Body of pancreas (tissue), 4 donors: ENCODE data around the gene YKT6. TPM values are rescaled to one million over a fixed set of nuclear protein-coding genes. Genes with fewer than 3 reads are reported as not detected.

Experiments used
- ATAC-seq: fragments of 150-250 bp; one replicate; pipeline ENCODE4 v1.9.1; 2016
- DNase-seq, 4 donors: peaks; one replicate each; pipeline ENCODE4 v3.0.0-alpha.2; 2019
- H3K27ac ChIP-seq, 4 donors: fragments of 200-600 bp; sonication (generic); 1 replicate in 3 of 4; 2 replicates in 1 of 4; pipeline versions ENCODE4 v1.5.1 to v1.6.1; 2016 to 2019; ENCODE audit warnings: mild to moderate bottlenecking in 1 of 4, mixed read lengths in 1 of 4, moderate library complexity in 1 of 4
- H3K27me3 ChIP-seq, 2 donors: fragments of 200-600 bp; sonication (generic); one replicate each; pipeline ENCODE4 v1.6.0; 2016; ENCODE audit warnings: mild to moderate bottlenecking in 1 of 2
- H3K36me3 ChIP-seq, 2 donors: fragments of 200-600 bp; sonication (generic); replicated peaks in 1 of 2; 2 replicates each; pipeline ENCODE4 v1.5.1; 2016; ENCODE audit warnings: low read depth in 2 of 2; ENCODE audit not compliant: insufficient read depth in 1 of 2
- H3K4me1 ChIP-seq: fragments of 200-600 bp; sonication (generic); one replicate; pipeline ENCODE4 v1.6.0; 2016
- H3K4me3 ChIP-seq, 2 donors: fragments of 200-600 bp; sonication (generic); 1 replicate in 1 of 2; 2 replicates in 1 of 2; pipeline ENCODE4 v1.5.1; 2016 to 2019
- H3K9me3 ChIP-seq, 3 donors: fragments of 200-600 bp; sonication (generic); 1 replicate in 2 of 3; 2 replicates in 1 of 3; pipeline ENCODE4 v1.5.1; 2016
- POLR2A ChIP-seq, 3 donors: fragments of 450-650 bp; IDR thresholded peaks; one replicate each; pipeline ENCODE4 v1.6.1; 2016; ENCODE audit warnings: antibody characterized with exemption in 3 of 3, mild to moderate bottlenecking in 2 of 3
- WGBS, 2 donors: methylation state at CpG; one replicate each; pipeline ENCODE4 v1.1.5; 2017; 5-methylcytosine and 5-hydroxymethylcytosine counted together
- intact Hi-C: fragments of 100-400 bp; cut with DNase I; formaldehyde crosslinking; loops from one replicate; pipeline ENCODE4 v1.15.1; 2023
- total RNA-seq, 2 donors: library from RNA; depleted of rRNA; stranded (reverse); fragments of >200 nt; gene quantifications; one replicate each; pipeline ENCODE4 v1.1.0, GENCODE V29; 2016
- TF ChIP-seq, protein P1 (sequence below), 7 experiments: fragments of 450-650 bp in 4 of 7; fragments of 200-600 bp in 3 of 7; sonication (generic) in 3 of 7; IDR thresholded peaks; one replicate each; pipeline ENCODE4 v1.5.1; 2016 to 2019; ENCODE audit warnings: antibody characterized with exemption in 7 of 7

YKT6 gene
- total RNA-seq, 2 donors from 2014 or later = 37.6 to 55.4 TPM

DNA sequence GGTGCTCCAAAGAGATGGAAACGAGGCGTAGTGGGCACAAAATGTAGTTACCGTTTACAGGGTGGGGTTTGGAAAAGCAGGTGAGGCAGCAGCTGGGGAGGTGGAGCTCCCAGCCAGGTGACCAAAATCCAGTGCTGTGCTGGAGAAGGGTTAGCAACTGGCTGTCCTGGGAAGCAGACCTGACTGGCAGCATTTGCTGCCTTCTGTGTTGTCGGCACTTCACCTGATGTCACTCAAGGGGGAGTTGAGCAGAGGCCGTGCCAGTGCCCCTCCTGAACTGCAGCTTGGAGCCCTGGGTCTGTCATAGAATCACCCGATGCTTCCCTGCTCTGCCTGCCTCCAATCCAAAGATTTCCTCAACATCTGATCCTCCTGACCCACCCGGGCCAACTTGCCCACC lies 24.3 kb upstream of the YKT6 start:
- Histone ChIP-seq H3K36me3 (no peaks in the 10 kb centered on the region), H3K27ac (no peak overlapping the region), H3K9me3 (no peaks in the 10 kb centered on the region), H3K4me3 (no peak overlapping the region), H3K27me3 (no peaks in the 10 kb centered on the region), H3K4me1 (no peaks in the 10 kb centered on the region)
- ATAC-seq = no peak
- intact Hi-C loops = no loop called here
- TF ChIP-seq, protein P1, sequence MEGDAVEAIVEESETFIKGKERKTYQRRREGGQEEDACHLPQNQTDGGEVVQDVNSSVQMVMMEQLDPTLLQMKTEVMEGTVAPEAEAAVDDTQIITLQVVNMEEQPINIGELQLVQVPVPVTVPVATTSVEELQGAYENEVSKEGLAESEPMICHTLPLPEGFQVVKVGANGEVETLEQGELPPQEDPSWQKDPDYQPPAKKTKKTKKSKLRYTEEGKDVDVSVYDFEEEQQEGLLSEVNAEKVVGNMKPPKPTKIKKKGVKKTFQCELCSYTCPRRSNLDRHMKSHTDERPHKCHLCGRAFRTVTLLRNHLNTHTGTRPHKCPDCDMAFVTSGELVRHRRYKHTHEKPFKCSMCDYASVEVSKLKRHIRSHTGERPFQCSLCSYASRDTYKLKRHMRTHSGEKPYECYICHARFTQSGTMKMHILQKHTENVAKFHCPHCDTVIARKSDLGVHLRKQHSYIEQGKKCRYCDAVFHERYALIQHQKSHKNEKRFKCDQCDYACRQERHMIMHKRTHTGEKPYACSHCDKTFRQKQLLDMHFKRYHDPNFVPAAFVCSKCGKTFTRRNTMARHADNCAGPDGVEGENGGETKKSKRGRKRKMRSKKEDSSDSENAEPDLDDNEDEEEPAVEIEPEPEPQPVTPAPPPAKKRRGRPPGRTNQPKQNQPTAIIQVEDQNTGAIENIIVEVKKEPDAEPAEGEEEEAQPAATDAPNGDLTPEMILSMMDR (IDR thresholded peaks at IDR 0.05) = no peak
- TF ChIP-seq POLR2A (IDR thresholded peaks at IDR 0.05) = no peak
- no peak for DNase-seq
- 56 to 66% methylated on average over 7 of the region's 7 CpGs for WGBS, 2 donors

DNA sequence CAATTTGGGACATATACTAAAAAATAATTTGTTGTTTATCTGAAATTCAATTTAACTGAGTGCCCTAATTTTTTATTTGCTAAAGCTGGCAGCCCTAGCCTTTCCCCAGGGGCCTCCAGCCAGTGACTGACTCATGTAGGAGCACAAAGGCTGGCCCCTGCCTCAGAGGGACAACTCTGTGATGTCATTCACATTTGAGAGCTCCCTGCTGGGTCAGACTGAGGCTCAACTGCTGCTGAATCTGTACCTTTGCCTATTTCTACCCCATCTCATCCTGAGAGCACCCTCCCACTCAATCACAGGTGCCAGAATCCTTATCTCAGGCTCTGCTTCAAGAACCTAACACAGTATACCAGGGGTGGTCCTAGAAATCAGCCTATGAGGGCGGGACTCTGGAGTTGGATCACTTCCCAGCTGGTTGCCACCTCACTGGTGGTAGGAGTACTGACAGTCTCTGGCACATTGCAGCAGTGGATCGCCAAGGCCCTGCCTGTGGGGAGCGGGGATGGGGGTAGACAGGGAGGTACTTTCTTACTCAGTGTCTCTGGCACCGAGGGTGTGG lies 23.1 kb upstream of the YKT6 start:
- ATAC-seq (no peak), DNase-seq (no peak)
- 58 to 71% methylated on average over 4 of the region's 4 CpGs for WGBS, 2 donors
- Histone ChIP-seq H3K27ac (no peak overlapping the region), H3K4me1 (no peaks in the 10 kb centered on the region), H3K4me3 (no peak overlapping the region), H3K27me3 (no peaks in the 10 kb centered on the region), H3K9me3 (no peaks in the 10 kb centered on the region), H3K36me3 (no peaks in the 10 kb centered on the region)
- intact Hi-C loops = no loop called here
- no peak for TF ChIP-seq POLR2A (IDR thresholded peaks at IDR 0.05)
- TF ChIP-seq, protein P1 (IDR thresholded peaks at IDR 0.05) = no peak

DNA sequence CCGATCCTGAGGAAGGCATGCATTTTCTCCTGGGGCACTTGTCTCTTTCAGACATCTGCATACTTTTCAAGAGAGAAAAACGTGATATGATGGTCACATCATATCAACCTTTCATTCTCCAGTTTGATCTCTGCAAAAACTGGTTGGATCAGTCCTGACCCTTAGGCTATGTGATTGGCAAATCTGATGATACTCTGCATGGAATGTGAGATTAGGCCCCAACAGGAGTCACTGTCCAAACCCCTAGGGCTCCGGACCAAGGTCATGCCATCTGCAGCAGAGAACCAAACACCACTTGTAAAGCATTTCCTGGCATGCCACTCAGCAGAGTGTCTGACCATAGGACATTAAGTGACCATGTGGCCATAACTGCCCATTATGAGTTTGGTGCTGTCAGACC lies 20.1 kb upstream of the YKT6 start:
- WGBS, 2 donors = 43 to 48% methylated on average over 3 of the region's 3 CpGs
- intact Hi-C loops = no loop called here

DNA sequence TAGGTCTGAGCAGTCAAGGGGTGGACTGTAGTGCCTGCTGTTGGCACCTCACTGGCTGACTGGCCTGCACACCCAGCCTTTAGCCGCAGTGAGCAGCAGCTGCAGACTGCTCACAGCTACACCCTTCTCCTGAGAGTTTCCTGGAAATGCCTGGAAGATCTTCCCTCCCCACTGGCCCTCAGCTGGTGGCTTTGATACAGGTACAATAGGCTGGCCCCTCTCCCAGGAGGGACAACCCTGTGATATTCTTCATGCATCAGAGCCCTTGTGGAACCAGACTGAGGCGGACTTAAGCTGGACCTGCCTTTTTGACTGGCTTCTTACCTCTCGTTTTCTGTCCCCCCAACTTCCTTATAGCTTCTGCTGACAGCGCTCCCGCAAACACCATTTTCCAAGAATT lies 18.0 kb upstream of the YKT6 start:
- DNase-seq (no peak), ATAC-seq (no peak)
- Histone ChIP-seq H3K27ac (no peak overlapping the region), H3K4me1 (no peaks in the 10 kb centered on the region), H3K36me3 (no peaks in the 10 kb centered on the region), H3K9me3 (no peaks in the 10 kb centered on the region), H3K4me3 (no peak overlapping the region), H3K27me3 (no peaks in the 10 kb centered on the region)
- 71 to 80% methylated on average over 5 of the region's 5 CpGs for WGBS, 2 donors
- TF ChIP-seq, protein P1 (IDR thresholded peaks at IDR 0.05) = no peak
- no peak for TF ChIP-seq POLR2A (IDR thresholded peaks at IDR 0.05)
- intact Hi-C loops = no loop called here

More for the DNA sequence above, 20.1 kb upstream of the YKT6 start:
- no peaks in the 10 kb centered on the region for H3K9me3 ChIP-seq
- DNase-seq = no peak
- H3K27ac ChIP-seq = no peak overlapping the region
- H3K4me1 ChIP-seq = no peaks in the 10 kb centered on the region
- no peaks in the 10 kb centered on the region for H3K27me3 ChIP-seq
- no peak for TF ChIP-seq POLR2A (IDR thresholded peaks at IDR 0.05)
- TF ChIP-seq, protein P1 (IDR thresholded peaks at IDR 0.05) = no peak
- ATAC-seq = no peak
- H3K4me3 ChIP-seq = no peak overlapping the region
- H3K36me3 ChIP-seq = no peaks in the 10 kb centered on the region

DNA sequence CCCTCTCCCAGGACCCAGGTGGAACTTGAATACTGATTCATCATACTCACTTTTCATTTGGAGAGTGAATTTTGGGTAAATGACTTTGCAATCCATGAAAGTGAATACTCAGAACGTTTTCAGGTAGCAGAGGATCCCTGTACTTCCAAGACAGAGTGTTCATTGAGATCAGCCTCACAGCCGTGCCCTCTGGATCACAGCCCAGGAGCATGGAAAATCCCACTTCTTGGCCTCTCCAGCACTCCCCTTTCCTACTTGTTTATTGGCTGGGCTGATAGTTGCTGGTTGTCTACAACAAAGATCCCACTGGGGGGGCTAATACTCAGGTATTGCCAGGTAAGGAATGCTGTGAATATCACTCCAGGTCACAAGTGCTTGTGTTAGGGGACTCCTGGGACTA lies 17.4 kb upstream of the YKT6 start:
- Histone ChIP-seq H3K4me1 (no peaks in the 10 kb centered on the region), H3K27me3 (no peaks in the 10 kb centered on the region), H3K4me3 (no peak overlapping the region), H3K9me3 (no peaks in the 10 kb centered on the region), H3K27ac (no peak overlapping the region), H3K36me3 (no peaks in the 10 kb centered on the region)
- 30 to 36% methylated on average over 2 of the region's 2 CpGs for WGBS, 2 donors
- no peak for TF ChIP-seq POLR2A (IDR thresholded peaks at IDR 0.05)
- TF ChIP-seq, protein P1 (IDR thresholded peaks at IDR 0.05) = no peak
- ATAC-seq = no peak
- intact Hi-C loops = no loop called here
- DNase-seq = no peak
